Upper lobe of left lung (tissue), 4 donors: ENCODE data around the gene CLSTN2.

ENCODE experiments used
- CTCF ChIP-seq, 6 experiments: fragments of 450-650 bp in 4 of 6; fragments of 200-600 bp in 2 of 6; sonication (generic) in 2 of 6; IDR thresholded peaks; one replicate each; pipeline ENCODE4 v1.5.1; 2016 to 2019; ENCODE audit warnings: antibody characterized with exemption in 6 of 6
- EP300 ChIP-seq, 4 donors: sonication (generic); formaldehyde crosslinking; IDR thresholded peaks; one replicate each; pipeline ENCODE4 v1.5.1; 2017; ENCODE audit warnings: antibody characterized with exemption in 4 of 4, control low read depth in 2 of 4

- no peak for TF ChIP-seq CTCF (IDR thresholded peaks at IDR 0.05)
- TF ChIP-seq EP300 (IDR thresholded peaks at IDR 0.05), result no peak
These were observed 69.3 kb downstream of the CLSTN2 start for GRCh38 chr3:140004271-140004670.
